T-helper 2 cell treated with Interferon-gamma antibody and Interleukin-4, amounts not matched to agents 5 μg/mL and 100 μg/mL, for 36 hours (primary cell): ENCODE measurements around the gene TTLL11.

ENCODE experiments used
- DNase-seq: peaks from one replicate; pipeline ENCODE4 v3.0.0; 2021; ENCODE audit warnings: low spot score
- H3K27ac Mint-ChIP-seq: one replicate; pipeline ENCODE4 v1.8.0; 2021; ENCODE audit warnings: mild to moderate bottlenecking, mixed read lengths
- H3K27me3 Mint-ChIP-seq: one replicate; pipeline ENCODE4 v1.8.0; 2021; ENCODE audit warnings: low read depth, mixed read lengths
- H3K36me3 Mint-ChIP-seq: one replicate; pipeline ENCODE4 v1.8.0; 2021; ENCODE audit warnings: low read depth, mixed read lengths
- H3K4me1 Mint-ChIP-seq: one replicate; pipeline ENCODE4 v1.8.0; 2021; ENCODE audit warnings: low read depth, mixed read lengths
- H3K4me3 Mint-ChIP-seq: one replicate; pipeline ENCODE4 v1.8.0; 2022; ENCODE audit warnings: mild to moderate bottlenecking, moderate library complexity, mixed read lengths
- H3K9me3 Mint-ChIP-seq: one replicate; pipeline ENCODE4 v1.8.0; 2021; ENCODE audit warnings: mixed read lengths

Gene TTLL11

GRCh38 chr9:121930956-121931355, 162.2 kb downstream of the TTLL11 start:
- H3K9me3 Mint-ChIP-seq = no peaks in the 10 kb centered on the region
- no peaks in the 10 kb centered on the region for H3K36me3 Mint-ChIP-seq
- no peak for DNase-seq
- H3K27ac Mint-ChIP-seq = no peak overlapping the region
- no peaks in the 10 kb centered on the region for H3K4me1 Mint-ChIP-seq
- no peak overlapping the region for H3K4me3 Mint-ChIP-seq
- H3K27me3 Mint-ChIP-seq = no peaks in the 10 kb centered on the region

DNA sequence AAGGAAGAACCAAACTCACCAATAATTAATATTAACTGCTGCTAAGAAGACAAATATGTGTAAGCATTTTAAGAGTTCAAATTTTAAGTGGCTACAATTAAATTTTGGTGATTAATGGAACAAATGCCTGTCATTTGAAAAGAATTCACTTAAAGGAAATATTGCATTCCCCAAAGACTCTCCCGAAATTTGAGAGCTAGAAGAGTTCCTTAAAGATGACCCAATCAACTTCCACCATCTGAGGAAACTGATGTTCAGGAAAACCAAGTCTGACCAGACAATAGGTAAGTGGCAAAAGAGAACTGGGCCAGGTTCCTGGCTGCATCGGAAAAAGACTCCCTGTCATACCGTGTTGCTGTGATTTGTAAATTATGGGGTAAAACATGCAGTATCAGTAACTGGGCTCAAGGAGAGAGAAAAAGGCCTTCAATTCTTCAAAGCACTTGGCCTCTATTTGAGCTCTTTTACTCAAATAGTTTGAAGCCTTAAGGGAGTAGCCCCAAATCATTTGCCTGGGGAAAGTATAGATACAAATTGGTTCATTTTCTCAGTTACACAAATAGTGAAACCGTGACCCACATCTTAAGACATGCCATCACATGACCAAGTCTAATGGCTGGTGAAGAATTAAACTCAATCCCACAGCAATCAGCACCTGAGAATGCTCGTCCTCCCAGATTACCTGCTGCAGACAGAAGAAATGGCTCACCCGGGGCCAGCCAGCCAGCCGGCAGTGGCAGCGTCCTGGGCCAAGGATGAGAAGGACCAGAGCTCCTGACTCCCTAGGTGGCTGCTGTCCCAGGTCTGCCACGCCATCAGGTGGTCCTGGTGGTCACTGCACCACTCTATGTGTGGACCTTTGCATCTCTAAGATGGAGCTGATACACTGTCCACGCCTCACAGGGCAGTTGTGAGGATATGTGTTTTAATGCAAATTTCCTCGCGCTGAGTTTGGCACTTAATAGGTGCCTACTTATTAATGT, 162.9 kb downstream of the TTLL11 start:
- Mint-ChIP-seq H3K9me3 (no peaks in the 10 kb centered on the region), H3K4me1 (no peaks in the 10 kb centered on the region), H3K27me3 (no peaks in the 10 kb centered on the region), H3K36me3 (no peaks in the 10 kb centered on the region), H3K27ac (no peak overlapping the region), H3K4me3 (no peak overlapping the region)
- no peak for DNase-seq

- Mint-ChIP-seq H3K9me3 (no peaks in the 10 kb centered on the region), H3K4me1 (no peaks in the 10 kb centered on the region), H3K36me3 (no peaks in the 10 kb centered on the region), H3K4me3 (no peak overlapping the region), H3K27ac (no peak overlapping the region), H3K27me3 (no peaks in the 10 kb centered on the region)
- DNase-seq = no peak
Measured at GRCh38 chr9:121927636-121928035, 165.5 kb downstream of the TTLL11 start.

GRCh38 chr9:121927081-121927480, 166.0 kb downstream of the TTLL11 start:
- Mint-ChIP-seq H3K4me3 (no peak overlapping the region), H3K4me1 (no peaks in the 10 kb centered on the region), H3K27ac (no peak overlapping the region), H3K9me3 (no peaks in the 10 kb centered on the region), H3K36me3 (no peaks in the 10 kb centered on the region), H3K27me3 (no peaks in the 10 kb centered on the region)
- DNase-seq = no peak

GRCh38 chr9:121926351-121926801, 166.7 kb downstream of the TTLL11 start:
- Mint-ChIP-seq H3K36me3 (no peaks in the 10 kb centered on the region), H3K4me1 (no peaks in the 10 kb centered on the region), H3K27me3 (no peaks in the 10 kb centered on the region), H3K4me3 (no peak overlapping the region), H3K9me3 (no peaks in the 10 kb centered on the region), H3K27ac (no peak overlapping the region)
- DNase-seq = no peak

GRCh38 chr9:121925935-121926334, 167.2 kb downstream of the TTLL11 start:
- Mint-ChIP-seq H3K9me3 (no peaks in the 10 kb centered on the region), H3K27ac (no peak overlapping the region), H3K27me3 (no peaks in the 10 kb centered on the region), H3K4me1 (no peaks in the 10 kb centered on the region), H3K36me3 (no peaks in the 10 kb centered on the region), H3K4me3 (no peak overlapping the region)
- DNase-seq = no peak

DNA sequence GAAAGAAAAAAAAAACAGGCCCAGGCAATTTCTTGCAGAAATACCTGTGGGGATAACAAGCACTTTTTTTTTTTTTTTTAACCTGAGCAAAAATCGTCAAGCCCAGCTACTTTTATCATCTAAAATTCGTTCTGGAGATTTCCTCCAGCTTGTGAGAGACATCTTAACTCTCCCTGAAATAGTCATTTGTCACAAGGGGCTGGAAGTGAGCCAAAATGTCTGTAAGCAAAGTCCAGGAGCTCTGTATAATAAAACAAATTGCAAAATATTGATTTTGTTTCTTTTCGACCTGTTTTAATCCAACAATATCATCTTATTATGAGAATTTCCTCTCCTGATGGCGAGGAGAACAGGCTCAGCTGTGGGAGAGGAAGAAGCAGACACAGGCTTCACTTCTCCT, 168.4 kb downstream of the TTLL11 start:
- Mint-ChIP-seq H3K27me3 (no peaks in the 10 kb centered on the region), H3K4me1 (no peaks in the 10 kb centered on the region), H3K4me3 (no peak overlapping the region), H3K9me3 (no peaks in the 10 kb centered on the region), H3K36me3 (no peaks in the 10 kb centered on the region), H3K27ac (no peak overlapping the region)
- DNase-seq = no peak

DNA sequence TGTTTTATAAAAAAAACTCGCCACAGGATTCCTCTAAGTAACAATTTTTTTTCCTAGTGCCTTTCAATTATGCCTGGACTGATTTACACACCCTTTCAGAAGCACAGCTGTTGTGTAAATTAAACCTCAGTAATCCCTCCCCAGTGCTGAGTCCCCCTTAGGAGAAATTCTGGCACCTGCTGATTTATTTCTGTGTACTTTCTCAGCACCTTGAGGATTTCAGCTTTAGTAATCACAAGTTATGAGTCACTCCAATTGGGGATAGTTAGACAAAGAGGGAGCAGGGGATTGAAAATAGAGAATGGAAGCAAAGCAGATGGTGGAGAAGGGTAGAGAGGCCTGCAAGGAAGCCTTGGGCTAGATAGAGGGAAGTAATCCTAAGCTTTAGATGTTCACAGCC, 171.7 kb downstream of the TTLL11 start:
- DNase-seq = no peak
- H3K27ac Mint-ChIP-seq = no peak overlapping the region
- no peaks in the 10 kb centered on the region for H3K27me3 Mint-ChIP-seq
- no peaks in the 10 kb centered on the region for H3K36me3 Mint-ChIP-seq
- H3K9me3 Mint-ChIP-seq = no peaks in the 10 kb centered on the region
- H3K4me3 Mint-ChIP-seq = no peak overlapping the region
- H3K4me1 Mint-ChIP-seq = no peaks in the 10 kb centered on the region

DNA sequence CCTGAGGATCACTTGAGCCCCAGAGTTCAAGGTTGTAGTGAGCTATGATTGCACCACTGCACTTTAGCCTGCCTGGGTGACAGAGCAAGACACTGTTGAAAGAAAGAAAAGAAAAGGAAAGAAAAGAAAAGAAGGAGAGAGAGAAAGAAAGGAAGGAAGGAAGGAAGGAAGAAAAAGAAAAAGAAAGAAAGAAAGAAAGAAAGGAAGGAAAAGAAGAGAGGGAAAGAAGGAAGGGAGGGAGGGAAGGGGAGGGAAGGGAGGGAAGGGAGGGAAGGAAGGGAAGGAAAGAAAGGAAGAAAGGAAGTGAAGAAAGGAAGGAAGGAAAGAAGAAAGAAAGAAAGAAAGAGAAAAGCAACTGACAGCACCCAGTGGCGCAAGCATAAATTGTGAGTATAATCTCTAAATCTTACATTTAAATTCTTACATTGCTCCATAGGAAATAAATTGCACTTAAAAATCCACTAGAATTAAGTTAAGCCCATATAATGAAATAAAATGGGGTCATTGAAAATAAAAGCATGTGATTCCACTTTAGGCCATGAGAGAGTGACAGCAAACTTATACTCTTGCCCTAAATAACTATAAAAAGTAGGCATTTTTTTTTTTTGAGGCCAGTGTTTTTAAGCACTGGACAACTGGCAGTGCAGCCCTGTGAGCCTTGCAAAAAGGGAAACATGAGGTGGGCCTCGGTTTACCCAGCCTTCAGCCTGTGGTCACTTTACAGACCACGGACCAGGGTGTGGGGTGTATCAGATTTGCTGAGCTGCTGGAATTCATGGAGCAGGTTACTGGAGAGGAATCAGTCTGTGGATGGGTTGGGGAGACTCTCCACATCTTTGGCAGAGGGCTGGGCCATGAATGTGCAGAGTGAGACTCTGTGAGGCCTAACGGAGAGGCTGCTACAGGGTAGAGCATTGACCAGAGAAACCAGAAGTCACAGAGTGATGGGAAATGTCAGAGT, 175.5 kb downstream of the TTLL11 start:
- Mint-ChIP-seq H3K27me3 (no peaks in the 10 kb centered on the region), H3K9me3 (no peaks in the 10 kb centered on the region), H3K4me1 (no peaks in the 10 kb centered on the region), H3K4me3 (no peak overlapping the region), H3K27ac (no peak overlapping the region), H3K36me3 (no peaks in the 10 kb centered on the region)
- no peak for DNase-seq

GRCh38 chr9:121915304-121915625, 177.8 kb downstream of the TTLL11 start:
- H3K36me3 Mint-ChIP-seq = no peaks in the 10 kb centered on the region
- no peak overlapping the region for H3K27ac Mint-ChIP-seq
- no peak overlapping the region for H3K4me3 Mint-ChIP-seq
- no peak for DNase-seq
- no peaks in the 10 kb centered on the region for H3K9me3 Mint-ChIP-seq
- no peaks in the 10 kb centered on the region for H3K27me3 Mint-ChIP-seq
- H3K4me1 Mint-ChIP-seq = no peaks in the 10 kb centered on the region

DNA sequence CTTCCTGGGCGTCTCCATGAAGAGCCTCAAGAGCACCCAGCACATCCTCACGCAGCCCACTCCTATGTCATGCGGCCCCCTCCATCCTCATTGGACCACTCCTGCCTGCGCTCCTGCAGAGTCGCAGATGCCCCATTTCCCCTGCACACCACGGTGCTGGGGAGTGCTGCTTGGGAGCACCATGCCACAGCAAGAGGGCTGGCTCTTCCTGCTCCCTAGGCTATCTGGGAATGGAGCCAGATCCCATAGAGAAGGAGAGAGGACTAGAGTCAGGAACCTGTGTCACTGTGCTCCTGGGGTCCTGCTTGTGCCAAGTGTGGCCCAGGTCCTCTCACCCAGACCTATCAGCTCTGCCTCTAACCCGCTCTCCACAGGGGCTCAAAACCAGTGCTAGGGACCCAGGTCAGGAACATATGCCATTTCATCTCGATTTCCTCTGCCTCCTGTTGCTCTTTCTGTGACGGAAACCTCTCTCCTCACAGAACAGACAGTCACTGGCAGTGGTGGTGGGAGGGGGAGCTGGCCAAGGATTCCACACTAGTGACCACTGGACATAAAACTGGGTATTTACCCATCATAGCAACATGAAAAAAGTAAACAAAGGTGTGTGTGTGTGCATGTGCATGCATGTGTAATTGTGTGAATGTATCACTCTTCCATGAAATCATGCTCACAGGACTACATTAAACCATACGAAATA, 178.4 kb downstream of the TTLL11 start:
- Mint-ChIP-seq H3K4me1 (no peaks in the 10 kb centered on the region), H3K9me3 (no peaks in the 10 kb centered on the region), H3K4me3 (no peak overlapping the region), H3K27me3 (no peaks in the 10 kb centered on the region), H3K27ac (no peak overlapping the region), H3K36me3 (no peaks in the 10 kb centered on the region)
- DNase-seq = no peak

DNA sequence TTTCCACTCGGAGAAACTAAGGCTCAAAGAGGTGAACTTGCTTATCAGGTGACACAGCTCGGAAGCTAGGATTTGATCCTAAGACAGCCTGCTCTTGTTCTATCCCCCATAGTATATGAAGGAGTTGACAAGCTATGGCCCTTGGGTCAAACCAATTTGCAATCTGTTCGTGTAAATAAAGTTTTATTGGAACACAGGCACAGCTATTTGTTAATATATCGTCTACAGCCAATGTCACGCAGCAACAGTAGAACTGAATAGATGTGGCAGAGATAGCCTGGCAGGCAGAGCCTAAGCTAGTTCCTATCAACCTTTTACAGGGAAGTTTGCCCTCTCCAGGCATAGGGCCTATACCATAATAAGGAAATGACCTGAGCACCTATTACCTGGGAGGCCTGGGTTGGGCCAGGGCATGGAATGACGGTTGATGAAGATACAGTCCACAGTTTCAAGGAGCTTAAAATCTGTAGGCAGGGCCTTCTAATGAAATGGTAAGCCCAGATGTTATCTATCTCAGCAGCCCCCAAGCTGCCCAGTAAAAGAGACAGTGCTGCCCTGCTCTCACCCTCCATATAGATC, 179.0 kb downstream of the TTLL11 start:
- H3K4me1 Mint-ChIP-seq = no peaks in the 10 kb centered on the region
- H3K36me3 Mint-ChIP-seq = no peaks in the 10 kb centered on the region
- DNase-seq = no peak
- no peaks in the 10 kb centered on the region for H3K9me3 Mint-ChIP-seq
- H3K4me3 Mint-ChIP-seq = no peak overlapping the region
- no peaks in the 10 kb centered on the region for H3K27me3 Mint-ChIP-seq
- H3K27ac Mint-ChIP-seq = no peak overlapping the region

- DNase-seq = no peak
- Mint-ChIP-seq H3K27ac (no peak overlapping the region), H3K4me1 (no peaks in the 10 kb centered on the region), H3K4me3 (no peak overlapping the region), H3K9me3 (no peaks in the 10 kb centered on the region), H3K27me3 (no peaks in the 10 kb centered on the region), H3K36me3 (no peaks in the 10 kb centered on the region)
Measured at GRCh38 chr9:121912812-121913627, 180.1 kb downstream of the TTLL11 start.
